SH-SY5Y (cell line): Measurements from ENCODE around the gene GOLPH3.

Source experiments
- GATA2 ChIP-seq: IDR thresholded peaks from 2 replicates; pipeline ENCODE4 v1.6.1; 2011; ENCODE audit warnings: mild to moderate bottlenecking, low read depth, low read length
- GATA3 ChIP-seq: IDR thresholded peaks from 2 replicates; pipeline ENCODE4 v1.6.1; 2011; ENCODE audit warnings: low read depth, mild to moderate bottlenecking, low read length, moderate library complexity

DNA sequence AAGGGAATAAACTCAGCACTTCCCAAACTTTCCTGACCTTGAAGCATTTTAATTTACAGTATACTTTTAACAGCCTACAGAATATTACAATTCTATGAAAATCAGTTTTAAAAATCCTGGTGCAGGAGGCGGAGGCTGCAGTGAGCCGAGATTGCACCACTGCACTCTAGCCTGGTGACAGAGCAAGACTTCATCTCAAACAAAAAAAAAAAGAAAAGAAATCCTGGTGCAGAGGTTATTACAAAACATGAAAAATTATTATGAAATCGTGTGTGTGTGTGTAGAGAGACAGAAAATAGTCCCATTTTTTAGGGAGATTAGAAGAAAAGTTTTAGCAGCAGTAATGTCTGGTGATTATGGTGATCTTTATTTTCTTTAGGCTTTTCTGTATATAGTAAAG is 26.9 kb downstream of the GOLPH3 start:
- TF ChIP-seq GATA3 (no peak), GATA2 (no peak)
